ENCODE results near the gene ATP1A4. TPM values are rescaled to one million over a fixed set of nuclear protein-coding genes. Genes with fewer than 3 reads are reported as not detected.

The ATP1A4 gene
- polyA plus RNA-seq, 4 donors: 0.12 to 0.24 TPM; not detected in 2

GRCh38 chr1:160209321-160210046 is 58.1 kb downstream of the ATP1A4 start:
- Histone ChIP-seq H3K36me3 (ENCODE audit: control insufficient read depth in 3 of 3, insufficient read depth in 2 of 3, low read depth in 1 of 3, low read length in 3 of 3) (peaks cover 5 to 61% (median 11%) of the 10 kb centered on the region in 3 donors), H3K4me1 (ENCODE audit: control insufficient read depth in 3 of 3, insufficient read depth in 2 of 3, low read depth in 1 of 3, low read length in 2 of 3) (peaks cover 0 to 4% (median 0%) of the 10 kb centered on the region in 3 donors), H3K4me3 (ENCODE audit: low read depth in 1 of 3, low read length in 3 of 3) (no peak overlapping the region), H3K27ac (ENCODE audit: low read depth in 1 of 3, low read length in 2 of 3) (no peak overlapping the region), H3K9me3 (ENCODE audit: control insufficient read depth in 2 of 2, insufficient read depth in 1 of 2, low read depth in 1 of 2, low read length in 1 of 2) (no peaks in the 10 kb centered on the region), H3K27me3 (ENCODE audit: control insufficient read depth in 3 of 3, insufficient read depth in 3 of 3, low read length in 3 of 3) (no peaks in the 10 kb centered on the region)
- FAIRE-seq (no peak), DNase-seq (no peak)
- 60 to 70% (median 67%) methylated on average over 7 of the region's 7 CpGs for WGBS, 3 donors

GRCh38 chr1:160210561-160210960 is 59.2 kb downstream of the ATP1A4 start:
- Histone ChIP-seq H3K9me3 (ENCODE audit: control insufficient read depth in 2 of 2, insufficient read depth in 1 of 2, low read depth in 1 of 2, low read length in 1 of 2) (no peaks in the 10 kb centered on the region), H3K36me3 (ENCODE audit: control insufficient read depth in 3 of 3, insufficient read depth in 2 of 3, low read depth in 1 of 3, low read length in 3 of 3) (peaks cover 6 to 65% (median 13%) of the 10 kb centered on the region in 3 donors), H3K27me3 (ENCODE audit: control insufficient read depth in 3 of 3, insufficient read depth in 3 of 3, low read length in 3 of 3) (no peaks in the 10 kb centered on the region), H3K4me1 (ENCODE audit: control insufficient read depth in 3 of 3, insufficient read depth in 2 of 3, low read depth in 1 of 3, low read length in 2 of 3) (no peaks in the 10 kb centered on the region), H3K4me3 (ENCODE audit: low read depth in 1 of 3, low read length in 3 of 3) (no peak overlapping the region), H3K27ac (ENCODE audit: low read depth in 1 of 3, low read length in 2 of 3) (no peak overlapping the region)
- 76 to 83% (median 82%) methylated on average over 5 of the region's 5 CpGs for WGBS, 3 donors
- no peak for DNase-seq
- FAIRE-seq: no peak

- DNase-seq: no peak
- Histone ChIP-seq H3K9me3 (ENCODE audit: control insufficient read depth in 2 of 2, insufficient read depth in 1 of 2, low read depth in 1 of 2, low read length in 1 of 2) (no peaks in the 10 kb centered on the region), H3K36me3 (ENCODE audit: control insufficient read depth in 3 of 3, insufficient read depth in 2 of 3, low read depth in 1 of 3, low read length in 3 of 3) (peaks cover 9 to 65% (median 14%) of the 10 kb centered on the region in 3 donors), H3K4me3 (ENCODE audit: low read depth in 1 of 3, low read length in 3 of 3) (no peak overlapping the region), H3K4me1 (ENCODE audit: control insufficient read depth in 3 of 3, insufficient read depth in 2 of 3, low read depth in 1 of 3, low read length in 2 of 3) (no peaks in the 10 kb centered on the region), H3K27me3 (ENCODE audit: control insufficient read depth in 3 of 3, insufficient read depth in 3 of 3, low read length in 3 of 3) (no peaks in the 10 kb centered on the region), H3K27ac (ENCODE audit: low read depth in 1 of 3, low read length in 2 of 3) (no peak overlapping the region)
- no peak for FAIRE-seq
- WGBS, 3 donors: 81 to 89% (median 81%) methylated on average over 10 of the region's 10 CpGs
These were observed 59.8 kb downstream of the ATP1A4 start for GRCh38 chr1:160211046-160211790.

- peaks cover 18 to 61% (median 23%) of the 10 kb centered on the region in 3 donors for H3K36me3 ChIP-seq (ENCODE audit: control insufficient read depth in 3 of 3, insufficient read depth in 2 of 3, low read depth in 1 of 3, low read length in 3 of 3)
- DNase-seq (peak in 1 of 2 donors; percentile 6), FAIRE-seq (no peak)
- H3K4me1 ChIP-seq (ENCODE audit: control insufficient read depth in 3 of 3, insufficient read depth in 2 of 3, low read depth in 1 of 3, low read length in 2 of 3): peaks cover 0 to 12% (median 4%) of the 10 kb centered on the region in 3 donors
- H3K27ac ChIP-seq (ENCODE audit: low read depth in 1 of 3, low read length in 2 of 3): no peak overlapping the region
- no peaks in the 10 kb centered on the region for H3K27me3 ChIP-seq (ENCODE audit: control insufficient read depth in 3 of 3, insufficient read depth in 3 of 3, low read length in 3 of 3)
- 40 to 62% (median 53%) methylated on average over 3 of the region's 3 CpGs for WGBS, 3 donors
- no peak overlapping the region for H3K4me3 ChIP-seq (ENCODE audit: low read depth in 1 of 3, low read length in 3 of 3)
- no peaks in the 10 kb centered on the region for H3K9me3 ChIP-seq (ENCODE audit: control insufficient read depth in 2 of 2, insufficient read depth in 1 of 2, low read depth in 1 of 2, low read length in 1 of 2)
These were observed 63.2 kb downstream of the ATP1A4 start for GRCh38 chr1:160214481-160215140.

GRCh38 chr1:160216301-160216700 is 64.9 kb downstream of the ATP1A4 start:
- H3K27ac ChIP-seq (ENCODE audit: low read depth in 1 of 3, low read length in 2 of 3): no peak overlapping the region
- no peak for FAIRE-seq

GRCh38 chr1:160217481-160218051 is 66.2 kb downstream of the ATP1A4 start:
- peak overlapping the region; percentile 28 to 64 (median 34) for H3K27ac ChIP-seq (ENCODE audit: low read depth in 1 of 3, low read length in 2 of 3)
- WGBS, 3 donors: 36 to 55% (median 47%) methylated on average over 10 of the region's 10 CpGs
- DNase-seq (peak; percentile 47 to 84), FAIRE-seq (no peak)
- peaks cover 0 to 16% (median 4%) of the 10 kb centered on the region in 3 donors for H3K4me1 ChIP-seq (ENCODE audit: control insufficient read depth in 3 of 3, insufficient read depth in 2 of 3, low read depth in 1 of 3, low read length in 2 of 3)
- H3K9me3 ChIP-seq (ENCODE audit: control insufficient read depth in 2 of 2, insufficient read depth in 1 of 2, low read depth in 1 of 2, low read length in 1 of 2): no peaks in the 10 kb centered on the region
- no peak overlapping the region for H3K4me3 ChIP-seq (ENCODE audit: low read depth in 1 of 3, low read length in 3 of 3)
- no peaks in the 10 kb centered on the region for H3K27me3 ChIP-seq (ENCODE audit: control insufficient read depth in 3 of 3, insufficient read depth in 3 of 3, low read length in 3 of 3)
- peaks cover 28 to 48% (median 33%) of the 10 kb centered on the region in 3 donors for H3K36me3 ChIP-seq (ENCODE audit: control insufficient read depth in 3 of 3, insufficient read depth in 2 of 3, low read depth in 1 of 3, low read length in 3 of 3)

More at GRCh38 chr1:160216301-160216700, 64.9 kb downstream of the ATP1A4 start:
- H3K4me3 ChIP-seq (ENCODE audit: low read depth in 1 of 3, low read length in 3 of 3): no peak overlapping the region
- H3K4me1 ChIP-seq (ENCODE audit: control insufficient read depth in 3 of 3, insufficient read depth in 2 of 3, low read depth in 1 of 3, low read length in 2 of 3): peaks cover 0 to 16% (median 4%) of the 10 kb centered on the region in 3 donors
- H3K27me3 ChIP-seq (ENCODE audit: control insufficient read depth in 3 of 3, insufficient read depth in 3 of 3, low read length in 3 of 3): no peaks in the 10 kb centered on the region
- peaks cover 21 to 53% (median 27%) of the 10 kb centered on the region in 3 donors for H3K36me3 ChIP-seq (ENCODE audit: control insufficient read depth in 3 of 3, insufficient read depth in 2 of 3, low read depth in 1 of 3, low read length in 3 of 3)
- no peak for DNase-seq
- H3K9me3 ChIP-seq (ENCODE audit: control insufficient read depth in 2 of 2, insufficient read depth in 1 of 2, low read depth in 1 of 2, low read length in 1 of 2): no peaks in the 10 kb centered on the region

- Histone ChIP-seq H3K4me3 (ENCODE audit: low read depth in 1 of 3, low read length in 3 of 3) (no peak overlapping the region), H3K36me3 (ENCODE audit: control insufficient read depth in 3 of 3, insufficient read depth in 2 of 3, low read depth in 1 of 3, low read length in 3 of 3) (peaks cover 24 to 45% (median 30%) of the 10 kb centered on the region in 3 donors), H3K4me1 (ENCODE audit: control insufficient read depth in 3 of 3, insufficient read depth in 2 of 3, low read depth in 1 of 3, low read length in 2 of 3) (peaks cover 0 to 16% (median 4%) of the 10 kb centered on the region in 3 donors), H3K27ac (ENCODE audit: low read depth in 1 of 3, low read length in 2 of 3) (no peak overlapping the region), H3K9me3 (ENCODE audit: control insufficient read depth in 2 of 2, insufficient read depth in 1 of 2, low read depth in 1 of 2, low read length in 1 of 2) (no peaks in the 10 kb centered on the region), H3K27me3 (ENCODE audit: control insufficient read depth in 3 of 3, insufficient read depth in 3 of 3, low read length in 3 of 3) (no peaks in the 10 kb centered on the region)
- FAIRE-seq: no peak
- 61 to 72% (median 70%) methylated on average over 4 of the region's 4 CpGs for WGBS, 3 donors
- DNase-seq: peak; percentile 51 to 61
These were observed 67.9 kb downstream of the ATP1A4 start for GRCh38 chr1:160219062-160219929.

Measured in small intestine (tissue), 7 donors.